NAMALWA (cell line): ENCODE measurements around the gene JAK1.
"Not testable (repeated sequence)": the region's sequence is repeated elsewhere in the genome, so short reads cannot be mapped to it uniquely, and the experiment has no call there.

Experiments
- DNase-seq: peaks from one replicate; pipeline ENCODE4 v3.0.0-alpha.2; 2015; ENCODE audit warnings: low spot score

JAK1 gene

DNA sequence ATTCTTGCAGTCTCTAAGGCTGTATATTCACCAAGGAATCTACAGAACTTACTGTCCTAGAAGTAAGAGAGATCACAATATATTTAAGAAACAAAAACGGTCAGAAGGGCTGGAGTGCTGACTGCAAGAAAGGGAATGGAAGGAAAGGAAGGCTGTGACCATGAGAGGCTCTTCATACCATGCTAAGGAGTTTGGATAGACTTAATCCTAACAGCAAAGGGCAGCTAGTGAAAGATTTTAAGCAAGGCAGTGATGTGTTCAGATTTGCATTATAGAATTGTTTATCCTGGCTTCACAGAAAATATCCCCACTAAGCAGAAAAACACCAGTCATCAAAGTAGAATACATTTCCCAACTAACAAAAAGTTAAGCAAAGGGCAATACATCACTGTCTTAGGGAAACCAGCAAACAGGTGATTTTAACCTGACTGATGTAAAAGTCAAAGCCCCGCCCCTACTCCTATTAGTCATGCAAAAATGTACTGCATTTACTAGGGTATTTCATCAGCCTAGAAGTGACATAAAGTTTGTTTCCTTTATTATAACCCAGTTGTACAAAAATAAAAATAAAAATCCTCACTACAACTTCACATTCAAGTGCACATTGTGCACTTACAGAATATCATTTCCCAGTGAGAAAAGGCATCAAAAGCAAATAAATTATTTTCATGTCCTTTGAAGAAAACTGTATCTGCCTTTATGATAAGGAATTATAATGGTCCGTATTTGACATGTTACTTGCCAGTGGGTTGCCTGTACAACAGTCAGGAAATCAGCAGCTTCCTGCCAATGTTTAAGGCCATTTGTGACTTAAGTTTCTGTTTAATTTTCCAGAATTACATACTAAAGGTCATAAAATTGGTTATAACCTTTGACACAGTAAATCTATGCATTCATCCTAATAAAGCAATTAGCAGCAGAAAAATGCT lies 17.2 kb downstream of the JAK1 start:
- DNase-seq: no peak

DNA sequence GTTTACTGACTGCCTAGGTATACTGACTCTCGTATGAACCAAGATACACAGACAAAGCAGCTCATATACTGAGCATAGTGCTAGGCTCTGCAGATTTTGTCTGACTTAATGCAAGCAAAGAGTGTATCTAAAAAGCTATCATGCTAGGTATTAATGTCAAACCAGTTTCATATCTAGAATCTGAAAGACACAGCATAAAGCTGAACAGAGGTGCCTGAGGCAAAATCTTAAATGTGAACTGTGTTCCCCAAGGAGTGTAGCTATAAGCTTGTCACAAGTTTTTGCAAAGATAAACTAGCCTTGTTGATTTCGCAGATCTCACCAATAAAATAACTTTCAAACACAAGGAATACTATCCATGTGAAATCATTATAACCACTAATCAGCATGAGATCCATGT lies 18.1 kb downstream of the JAK1 start:
- DNase-seq: no peak

DNA sequence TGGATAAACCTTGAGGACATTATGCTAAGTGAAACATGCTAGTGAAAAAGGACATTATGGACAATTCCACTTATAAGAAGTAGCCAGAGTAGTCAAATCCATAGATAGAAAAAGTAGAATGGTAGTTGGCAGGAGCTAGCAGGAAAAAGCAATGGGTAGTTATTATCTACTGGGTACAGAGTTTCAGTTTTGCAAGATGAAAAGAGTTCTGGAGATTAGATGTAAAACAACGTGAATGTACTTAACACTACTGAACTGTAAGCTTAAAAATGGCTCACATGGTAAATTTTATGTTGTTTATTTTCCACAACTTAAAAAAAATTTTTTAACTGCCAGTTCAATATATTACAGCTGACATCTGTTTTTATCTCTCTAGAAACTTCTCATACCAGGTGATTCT lies 19.4 kb downstream of the JAK1 start:
- no peak for DNase-seq

DNA sequence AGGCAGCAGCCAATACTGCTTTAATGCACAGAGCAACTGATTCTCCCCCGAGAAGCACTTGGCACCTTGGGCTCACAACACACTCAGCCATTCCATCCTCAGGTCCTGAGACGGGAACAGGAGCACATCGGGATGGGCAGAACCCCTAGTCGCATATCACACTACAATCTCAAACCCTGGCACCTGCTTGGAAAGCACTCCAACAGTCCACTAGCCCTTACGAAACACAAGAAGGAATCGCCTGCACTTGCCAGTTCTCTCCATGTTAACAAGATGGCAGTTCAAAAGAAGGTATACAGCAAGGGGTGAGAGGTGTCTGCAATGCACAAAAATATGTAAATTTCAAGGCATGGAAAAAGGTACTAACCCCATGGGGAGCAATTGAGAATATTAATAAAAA lies 21.4 kb downstream of the JAK1 start:
- DNase-seq: no peak

DNA sequence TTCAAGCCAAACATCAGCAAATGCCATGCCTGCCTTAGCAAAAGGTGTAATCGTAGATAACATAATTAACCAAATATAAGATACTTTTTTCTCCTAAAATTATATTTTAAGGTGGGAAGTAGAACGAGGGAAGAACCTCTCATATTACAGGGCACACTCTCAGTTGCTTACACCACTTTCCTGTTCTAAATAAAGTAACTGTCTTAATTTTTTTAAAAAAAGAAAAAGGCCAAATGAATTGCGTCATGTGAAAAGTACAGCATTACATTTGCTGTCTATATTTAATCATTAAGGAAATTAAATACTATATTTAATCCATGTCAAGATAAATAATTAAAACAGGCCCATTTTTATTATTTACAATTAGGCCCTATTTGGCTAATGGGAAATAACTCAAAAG lies 23.7 kb downstream of the JAK1 start:
- no peak for DNase-seq

DNA sequence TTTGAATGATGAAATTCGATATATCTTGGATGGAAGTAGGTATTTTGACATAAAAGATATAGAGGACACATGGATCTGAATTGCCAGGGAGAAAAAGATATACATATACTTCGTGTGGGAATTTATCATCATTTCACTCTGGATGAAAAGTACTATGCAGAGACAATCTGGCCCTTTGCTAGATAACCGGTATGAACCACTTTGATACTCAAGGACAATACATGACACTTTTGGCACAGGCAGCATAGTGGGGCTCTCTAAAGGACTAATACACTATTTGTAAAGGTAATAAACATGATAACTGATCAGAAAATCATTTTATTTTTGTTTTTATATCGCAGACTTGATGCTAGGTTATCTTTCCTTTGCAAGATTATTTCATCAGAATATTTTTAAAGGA lies 24.2 kb downstream of the JAK1 start:
- no peak for DNase-seq

DNA sequence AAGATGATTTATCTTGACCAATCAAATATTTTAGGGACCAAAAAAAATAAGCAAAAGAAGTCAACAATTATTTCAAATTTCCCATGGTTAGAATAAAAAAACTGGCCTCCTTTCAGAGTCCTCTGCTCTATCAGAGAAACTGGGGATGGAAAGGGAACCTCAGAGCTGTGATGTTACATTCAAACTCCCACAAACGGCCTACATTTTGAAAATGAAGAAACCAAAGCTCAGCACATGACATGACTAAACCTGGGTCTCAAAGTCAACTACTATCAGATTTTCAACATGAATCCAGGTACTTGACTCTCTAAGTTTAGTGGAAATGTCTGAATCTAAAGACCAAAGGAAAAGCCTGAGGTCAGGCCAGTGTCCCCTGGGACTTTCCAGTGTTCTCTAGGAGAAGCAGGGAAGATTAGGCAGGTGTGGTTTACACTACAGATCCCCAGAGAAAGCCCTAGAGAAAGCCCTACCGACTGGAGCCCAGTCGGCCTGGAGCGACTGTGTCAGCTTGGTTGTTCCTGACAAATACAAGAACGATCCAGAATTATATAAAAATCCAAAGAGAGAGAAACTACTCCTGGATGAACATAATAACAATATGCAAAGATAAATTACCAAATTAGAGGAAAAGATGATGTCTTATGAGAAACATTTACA lies 24.8 kb downstream of the JAK1 start:
- DNase-seq: no peak

DNA sequence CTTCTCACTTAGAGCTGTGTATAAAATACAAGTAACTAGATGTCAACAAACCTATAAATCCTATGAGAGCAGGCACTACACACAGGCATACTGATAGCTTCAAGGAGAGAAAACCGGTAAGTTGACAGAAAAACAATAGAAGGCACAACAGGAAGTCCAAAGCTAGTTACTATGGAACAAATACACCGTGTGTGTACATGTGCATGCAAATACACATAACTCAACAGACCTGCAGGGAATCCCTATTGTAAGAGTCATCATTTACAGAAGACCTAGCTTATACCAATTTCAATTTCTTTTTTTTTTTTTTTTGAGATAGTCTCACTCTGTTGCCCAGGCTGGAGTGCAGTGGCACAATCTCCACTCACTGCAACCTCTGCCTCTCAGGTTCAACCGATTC lies 26.3 kb downstream of the JAK1 start:
- DNase-seq: no peak

DNA sequence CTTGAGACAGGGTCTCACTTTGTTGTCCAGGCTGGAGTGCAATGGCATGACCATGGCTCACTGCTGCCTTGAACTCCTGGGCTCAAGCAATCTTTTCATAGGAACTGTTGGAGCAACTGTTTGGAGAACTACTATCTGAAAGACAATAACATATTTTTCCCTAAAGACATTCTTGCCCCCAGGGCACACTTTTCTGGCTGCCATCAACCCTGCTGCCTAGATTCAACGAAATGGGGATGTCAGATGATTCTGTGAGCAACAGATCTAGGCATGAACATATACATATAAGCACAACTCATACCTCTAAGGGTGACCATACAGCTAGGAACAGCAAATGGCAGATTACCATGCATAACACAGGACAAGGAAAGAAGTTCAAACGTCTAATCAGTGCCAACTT lies 27.4 kb downstream of the JAK1 start:
- DNase-seq: no peak

DNA sequence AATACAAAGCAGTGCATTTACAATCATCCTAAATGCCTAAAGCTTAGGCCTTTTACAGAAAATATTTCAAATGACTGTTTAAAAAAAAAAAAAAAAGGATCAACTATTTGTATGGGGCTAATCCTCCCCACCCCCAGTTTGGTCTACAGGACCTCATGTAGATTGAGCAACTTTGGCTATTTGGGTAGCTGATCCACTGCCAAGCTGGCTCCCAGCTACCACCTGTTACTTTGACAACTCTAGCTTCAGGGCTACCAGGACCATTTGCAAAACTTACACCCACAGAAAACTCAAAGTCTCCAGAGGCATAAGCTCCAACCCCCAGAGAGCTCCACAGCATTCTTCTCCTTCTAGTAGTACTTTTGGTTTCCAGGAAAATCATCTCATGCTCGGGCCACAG lies 29.4 kb downstream of the JAK1 start:
- DNase-seq: no peak

DNA sequence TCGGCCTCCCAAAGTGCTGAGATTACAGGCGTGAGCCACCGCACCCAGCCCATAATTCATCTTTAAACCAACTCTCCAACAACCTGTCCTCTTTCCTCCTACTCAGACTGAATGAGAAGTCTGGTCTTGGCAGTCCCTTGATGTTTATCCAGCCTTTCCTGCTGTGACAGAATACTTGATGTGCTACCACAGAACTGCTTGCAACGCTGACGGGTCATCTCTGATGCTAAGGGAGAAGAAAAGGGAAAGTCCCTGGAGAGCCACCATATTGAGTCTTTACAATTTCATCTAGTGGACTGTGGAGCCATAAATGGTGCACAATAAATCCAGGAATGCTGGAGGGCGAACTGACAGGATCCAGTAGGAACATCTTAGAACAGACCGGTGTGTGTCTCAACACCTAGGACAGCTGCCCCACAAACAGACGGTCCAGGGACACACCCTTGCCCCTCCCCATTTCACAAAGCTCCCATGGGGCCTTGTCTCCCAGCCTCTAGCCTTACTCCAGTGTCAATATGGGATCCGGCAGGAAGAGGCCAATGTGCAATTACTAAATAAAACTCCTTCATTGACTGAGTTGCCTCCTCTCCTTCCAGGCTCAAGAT lies 30.7 kb downstream of the JAK1 start:
- DNase-seq: no peak

DNA sequence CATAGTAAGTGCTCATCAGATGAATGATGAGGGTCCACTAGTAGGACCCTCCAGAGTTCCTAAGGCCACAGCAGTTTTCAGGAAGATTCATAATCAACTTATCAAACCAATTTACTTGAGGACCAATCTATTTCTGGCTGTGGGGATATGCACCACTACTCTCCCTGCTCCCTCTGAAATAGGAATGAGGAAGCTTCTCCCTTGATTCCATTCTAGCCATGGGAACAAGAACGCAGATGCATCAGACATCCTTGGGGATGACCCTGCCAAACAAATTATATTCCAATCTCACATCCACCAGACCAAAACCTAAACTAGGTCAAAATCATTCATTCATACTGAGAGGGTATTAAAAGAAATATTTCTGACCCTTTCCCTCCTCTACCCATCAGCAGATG lies 31.5 kb downstream of the JAK1 start:
- DNase-seq: no peak

DNA sequence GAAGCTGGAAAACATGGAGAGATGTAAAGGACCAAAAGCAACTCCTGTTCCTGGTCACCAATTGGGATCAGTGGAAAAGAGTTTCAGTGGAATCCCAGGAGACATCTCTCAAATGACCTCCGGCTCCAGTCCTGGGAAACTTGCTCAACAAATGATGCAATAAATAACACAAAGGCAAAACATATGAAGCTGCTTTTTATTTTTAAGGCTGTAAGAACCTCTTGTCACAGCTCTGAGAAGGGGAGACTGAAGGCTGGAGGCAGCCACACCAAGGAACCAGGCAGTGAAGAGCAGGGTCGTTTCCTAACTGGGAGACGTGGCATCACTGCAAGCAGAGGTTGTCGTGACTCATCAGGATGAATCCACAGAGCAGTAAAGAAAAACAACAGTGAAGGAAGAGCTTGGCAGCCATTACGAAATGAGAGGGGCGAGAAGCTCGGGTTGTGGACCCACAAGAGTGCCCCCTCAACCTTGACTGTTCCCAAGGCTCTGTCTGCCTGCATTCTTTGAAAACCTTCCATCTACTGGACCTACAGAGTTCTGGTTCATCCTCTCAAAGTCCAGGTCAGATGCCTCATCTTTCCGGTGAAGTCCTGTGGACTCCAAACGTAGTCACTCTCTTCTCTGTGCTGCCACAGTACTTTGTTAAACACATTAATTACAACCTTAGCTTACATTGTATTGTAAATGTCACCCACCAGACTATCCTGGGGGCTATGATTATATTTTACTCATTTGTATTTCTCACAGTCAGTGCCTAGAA lies 32.1 kb downstream of the JAK1 start:
- no peak for DNase-seq

DNA sequence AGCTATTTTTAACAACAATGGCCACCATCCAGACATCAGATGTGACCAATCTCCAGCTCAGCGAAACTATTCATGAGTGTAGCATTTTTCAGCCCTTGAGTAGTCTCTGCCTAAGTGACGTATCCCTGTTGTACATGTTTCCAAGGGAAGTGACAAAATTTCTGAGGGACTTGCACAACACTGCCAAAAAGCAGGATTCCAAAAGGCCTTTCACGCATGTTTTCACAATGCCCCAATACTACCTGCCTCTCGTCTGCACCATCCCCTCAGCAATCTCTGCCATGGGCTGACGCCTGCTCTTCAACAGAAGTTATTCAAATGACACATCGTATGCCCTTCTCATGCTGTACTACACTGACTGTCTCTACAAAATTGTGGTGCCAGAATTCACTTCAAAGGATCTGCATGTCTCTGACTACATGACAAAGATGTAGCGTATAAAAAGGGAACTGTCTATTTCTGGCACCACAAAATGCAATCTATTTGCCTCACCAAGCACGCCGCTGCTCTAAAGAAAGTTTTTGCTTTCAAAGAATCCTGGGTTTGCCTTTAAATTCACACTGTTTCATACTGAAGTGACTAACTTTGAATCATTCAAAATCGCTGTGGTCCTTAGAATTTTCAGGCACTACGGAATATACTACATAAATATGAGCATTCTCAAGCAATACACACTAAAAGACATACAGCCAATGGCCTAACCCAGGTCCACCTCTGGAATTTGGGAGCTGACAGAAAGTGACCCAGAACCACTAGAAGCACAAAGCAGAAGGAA lies 32.9 kb downstream of the JAK1 start:
- DNase-seq: peak; percentile 75

DNA sequence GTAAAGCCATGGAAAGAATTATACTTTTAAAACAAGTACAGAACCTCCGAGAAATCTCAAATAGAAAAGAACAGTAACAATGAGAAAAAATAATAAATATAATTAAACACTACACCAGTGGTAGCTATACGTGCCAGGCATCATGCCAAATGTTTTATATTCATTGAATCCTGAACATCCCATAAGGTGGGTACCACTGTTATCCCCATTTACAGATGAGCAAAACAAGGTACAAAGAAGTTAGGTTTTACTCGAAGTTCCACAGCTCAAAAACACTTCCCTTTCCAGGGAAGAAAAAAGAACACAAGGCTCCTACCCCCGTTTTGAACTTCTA lies 33.4 kb downstream of the JAK1 start:
- DNase-seq: no peak

DNA sequence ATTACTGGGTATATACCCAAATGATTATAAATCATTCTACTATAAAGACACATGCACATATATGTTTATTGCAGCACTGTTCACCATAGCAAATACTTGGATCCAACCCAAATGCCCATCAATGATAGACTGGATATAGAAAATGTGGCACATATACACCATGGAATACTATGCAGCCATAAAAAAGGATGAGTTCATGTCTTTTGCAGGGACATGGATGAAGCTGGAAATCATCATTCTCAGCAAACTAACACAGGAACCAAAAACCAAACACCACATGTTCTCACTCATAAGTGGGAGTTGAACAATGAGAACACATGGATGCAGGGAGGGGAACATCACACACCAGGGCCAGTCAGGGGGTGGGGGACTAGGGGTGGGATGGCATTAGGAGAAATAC lies 35.7 kb downstream of the JAK1 start:
- DNase-seq: not testable (repeated sequence)

DNA sequence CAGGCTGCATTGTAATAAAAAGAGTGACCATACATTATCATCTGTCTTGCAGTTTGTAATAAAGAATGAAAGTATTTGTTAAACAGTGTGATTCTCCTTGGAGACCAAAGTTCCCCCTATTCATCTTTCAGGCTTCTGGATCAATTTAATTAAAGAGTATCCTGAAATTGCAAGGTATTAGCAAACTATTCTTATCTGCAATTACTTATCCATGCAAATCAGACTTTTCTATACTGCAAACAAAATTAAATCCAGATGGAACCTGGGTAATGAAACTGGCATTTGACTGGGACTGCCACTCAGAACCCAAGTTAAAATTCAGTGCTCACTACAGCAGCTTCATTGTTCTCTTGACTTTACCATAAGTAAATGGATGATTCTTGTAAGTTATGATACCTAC lies 37.1 kb downstream of the JAK1 start:
- no peak for DNase-seq

DNA sequence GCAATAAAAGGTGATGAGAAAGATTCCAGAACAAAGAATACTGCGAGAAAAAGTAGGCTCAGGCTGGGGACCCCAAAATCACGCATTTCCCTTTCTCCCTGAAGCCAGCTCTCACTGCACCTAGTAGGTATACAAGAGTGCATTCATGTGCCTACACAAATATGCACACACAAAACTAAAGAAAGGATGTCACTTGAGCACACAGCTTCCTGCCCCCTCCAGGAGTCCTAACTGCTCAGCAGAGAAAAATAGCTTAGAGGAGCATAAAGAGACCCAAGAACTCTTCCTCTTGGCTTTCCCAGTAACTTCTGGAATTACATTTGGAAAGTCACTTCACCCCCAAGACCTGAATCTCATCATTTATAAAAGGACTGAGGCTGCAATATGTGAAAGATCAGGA lies 38.0 kb downstream of the JAK1 start:
- DNase-seq: no peak

DNA sequence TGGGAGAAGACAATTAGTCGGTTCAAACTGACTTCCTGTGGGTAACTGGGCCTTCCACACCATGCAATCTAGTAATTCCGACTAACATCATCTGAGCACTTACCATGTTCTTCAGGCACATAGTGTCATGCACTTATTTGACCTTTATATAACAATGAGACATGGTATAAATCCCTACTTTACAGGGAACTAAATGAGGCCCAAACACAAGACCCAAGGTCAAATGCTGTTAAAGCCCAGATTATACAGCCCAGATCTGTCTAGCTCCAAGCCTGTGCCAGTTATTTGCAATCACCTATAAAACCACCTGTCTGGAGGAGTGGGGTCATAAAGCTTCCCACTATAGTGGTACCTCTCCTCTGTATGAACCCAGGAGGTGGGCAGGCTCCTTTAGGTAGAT lies 40.8 kb downstream of the JAK1 start:
- DNase-seq: no peak

DNA sequence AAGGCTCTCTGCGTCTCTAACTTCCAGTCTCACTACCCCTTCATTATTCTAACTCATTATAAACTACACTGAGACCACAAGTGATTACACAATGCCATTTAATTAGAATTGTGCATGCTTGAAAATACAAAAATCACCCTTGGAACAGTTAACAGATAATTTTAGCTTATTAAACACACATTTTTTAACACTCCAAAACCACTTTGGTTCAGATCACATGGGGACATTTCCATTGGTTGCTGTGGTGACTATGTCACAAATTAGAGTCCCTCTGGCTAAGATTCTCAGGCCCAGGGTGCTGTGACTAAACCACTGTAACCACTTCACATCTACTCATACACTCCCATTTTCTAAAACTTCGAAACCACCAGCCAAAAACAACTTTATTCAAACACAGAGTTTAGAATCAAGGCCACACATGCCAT lies 43.0 kb downstream of the JAK1 start:
- no peak for DNase-seq

DNA sequence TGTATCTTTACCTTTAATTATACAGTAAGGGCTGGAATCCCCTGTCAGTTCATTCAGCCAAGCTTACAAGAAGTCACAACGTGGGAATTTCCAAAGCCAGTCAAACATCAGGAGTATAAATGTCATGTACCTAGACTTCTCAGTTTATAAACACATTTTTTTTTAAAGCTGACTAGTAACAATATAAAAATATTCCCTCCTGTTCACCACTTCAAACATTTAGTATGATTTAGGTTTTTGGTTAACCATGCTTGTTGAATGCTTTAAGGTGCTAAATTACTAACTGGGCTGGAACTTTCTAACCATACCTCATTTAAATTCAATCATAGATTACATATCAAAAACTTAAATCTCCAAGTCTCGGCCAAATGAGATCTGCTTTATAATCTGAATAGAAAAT lies 44.0 kb downstream of the JAK1 start:
- no peak for DNase-seq

DNA sequence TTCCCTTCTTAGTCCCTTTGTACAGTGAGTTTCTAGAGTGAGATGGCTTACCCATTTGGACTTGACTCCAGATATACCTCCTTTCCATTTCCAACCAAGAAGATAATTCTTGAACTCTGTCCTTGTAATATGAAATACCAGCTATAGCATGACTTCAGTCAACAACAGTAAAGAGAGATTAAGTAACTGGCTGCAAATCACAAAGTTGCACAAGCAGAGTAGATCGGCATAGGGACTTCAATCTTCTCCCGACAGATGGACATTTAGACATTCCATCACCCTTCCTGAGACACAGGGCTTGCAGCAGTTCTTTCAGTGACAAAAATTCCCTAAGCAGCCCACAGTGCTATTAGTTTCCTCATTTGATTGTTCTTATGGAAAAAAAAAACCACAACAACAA lies 44.6 kb downstream of the JAK1 start:
- no peak for DNase-seq
